SKM-1 (cell line): Measurements from ENCODE around the gene DMRT3.
"Not testable (repeated sequence)": the region's sequence is repeated elsewhere in the genome, so short reads cannot be mapped to it uniquely, and the experiment has no call there.

Experiments
- DNase-seq: peaks from one replicate; lab custom pipeline; 2025; ENCODE audit not compliant: unreplicated experiment; lab: John Stamatoyannopoulos, UW

DMRT3 gene

GRCh38 chr9:998299-999110 is 22.1 kb downstream of the DMRT3 start:
- not testable (repeated sequence) for DNase-seq

DNA sequence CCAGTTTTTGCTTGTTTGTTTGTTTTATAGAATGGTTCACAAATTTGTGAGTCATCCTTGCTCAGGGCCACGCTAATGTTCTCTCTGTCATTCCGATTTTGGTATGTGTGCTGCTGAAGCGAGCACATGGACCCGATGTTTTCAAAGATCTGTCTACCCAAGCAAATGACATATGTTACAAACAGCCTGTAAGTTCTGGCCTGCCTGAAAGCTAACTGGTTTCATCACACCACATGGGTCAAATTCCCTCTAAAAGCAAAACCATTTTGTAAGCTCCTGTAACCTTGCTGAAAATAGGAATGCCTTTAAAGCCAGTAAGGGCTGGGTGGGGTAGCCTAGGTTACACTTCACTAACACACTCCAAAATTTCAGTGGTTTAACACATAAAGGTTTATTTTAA is 25.4 kb downstream of the DMRT3 start:
- no peak for DNase-seq

DNA sequence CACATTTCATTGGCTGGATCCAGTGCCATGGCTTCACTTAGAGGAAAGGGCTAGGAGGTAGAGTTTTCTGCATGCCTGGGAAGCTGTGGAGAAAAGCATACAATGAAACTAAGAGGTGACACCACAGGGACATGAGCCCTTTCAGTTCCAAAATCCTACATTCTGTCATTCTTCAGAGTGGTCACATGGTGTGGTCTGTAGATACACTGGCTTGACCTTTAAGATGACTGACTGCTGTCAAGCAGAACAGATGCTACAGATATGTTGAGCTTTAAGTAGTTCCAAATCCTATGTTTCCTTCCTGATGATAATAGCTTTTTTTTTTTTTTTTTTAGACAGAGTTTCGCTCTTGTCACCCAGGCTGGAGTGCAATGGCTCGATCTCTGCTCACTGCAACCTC is 26.2 kb downstream of the DMRT3 start:
- no peak for DNase-seq

GRCh38 chr9:1005043-1005667 is 28.7 kb downstream of the DMRT3 start:
- DNase-seq: peak; percentile 59

DNA sequence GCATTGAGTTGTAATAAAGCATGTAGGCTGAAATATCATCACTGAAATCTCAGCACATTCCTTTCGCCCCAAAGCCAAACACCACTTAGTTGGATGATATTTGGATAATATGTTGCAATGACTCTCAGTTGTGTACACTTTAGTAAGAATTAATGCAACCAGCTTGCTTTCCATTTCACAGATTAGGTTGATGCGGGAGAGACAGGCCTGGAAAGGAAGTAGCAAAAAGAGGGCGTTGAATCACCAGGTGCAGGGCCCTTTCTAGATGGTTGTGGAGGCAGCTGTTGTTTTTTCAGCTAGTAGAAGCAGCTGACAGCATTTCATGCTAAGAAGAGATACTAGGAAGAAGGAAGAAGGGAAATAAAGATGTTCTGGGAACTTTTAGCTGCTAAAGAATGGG is 30.9 kb downstream of the DMRT3 start:
- no peak for DNase-seq

- DNase-seq: no peak
Observed at GRCh38 chr9:1008216-1008615, 31.8 kb downstream of the DMRT3 start.

DNA sequence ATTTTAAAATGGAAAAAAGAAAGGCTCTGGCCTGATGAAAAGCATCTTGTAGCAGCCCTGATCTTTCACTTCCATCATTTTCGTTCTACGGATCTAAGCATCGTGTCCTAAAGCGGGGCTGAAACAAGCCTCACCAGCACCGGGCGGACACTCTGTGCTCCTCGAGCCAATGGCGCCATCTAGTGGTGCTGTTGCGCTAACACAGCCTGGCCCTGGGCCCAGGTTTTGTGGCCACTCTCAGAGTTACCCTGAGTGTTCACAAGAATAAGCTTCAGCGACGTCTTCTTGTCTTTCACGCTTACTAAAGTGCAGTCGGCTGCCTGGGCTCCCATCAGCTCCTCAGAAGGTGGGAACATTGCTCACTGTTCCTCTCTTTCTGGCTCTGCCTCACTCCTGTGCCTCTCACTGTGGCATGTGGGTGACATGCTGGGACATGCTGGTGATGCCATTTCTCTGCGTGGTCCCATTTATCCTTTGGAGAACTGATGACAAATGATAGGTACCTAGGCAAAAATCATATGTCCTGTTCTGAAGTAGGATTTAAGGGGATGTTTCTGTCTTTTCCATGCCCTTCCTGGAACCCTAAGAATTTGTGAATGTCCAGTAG is 32.7 kb downstream of the DMRT3 start:
- peak; percentile 72 for DNase-seq

- no peak for DNase-seq
Observed at GRCh38 chr9:1013021-1013420, 36.6 kb downstream of the DMRT3 start.

GRCh38 chr9:1014225-1014624 is 37.8 kb downstream of the DMRT3 start:
- DNase-seq: no peak

DNA sequence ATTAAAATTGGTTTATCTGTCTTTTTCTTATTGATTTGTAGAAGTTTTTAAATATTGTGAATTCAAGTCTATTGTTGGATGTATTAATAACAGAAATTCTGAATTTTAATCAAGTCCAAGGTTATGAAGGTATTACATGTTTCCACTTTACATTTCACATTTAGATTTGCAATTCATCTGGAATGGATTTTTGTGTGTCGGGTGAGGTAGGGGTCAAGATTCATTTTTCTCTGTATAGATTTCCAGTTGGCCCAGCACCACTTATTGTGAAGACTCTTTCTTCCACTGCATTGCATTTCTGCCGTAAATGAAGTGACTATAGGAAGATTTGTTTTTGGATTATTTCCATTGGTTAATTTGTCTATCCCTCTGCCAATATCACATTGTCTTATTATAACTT is 38.2 kb downstream of the DMRT3 start:
- no peak for DNase-seq

DNA sequence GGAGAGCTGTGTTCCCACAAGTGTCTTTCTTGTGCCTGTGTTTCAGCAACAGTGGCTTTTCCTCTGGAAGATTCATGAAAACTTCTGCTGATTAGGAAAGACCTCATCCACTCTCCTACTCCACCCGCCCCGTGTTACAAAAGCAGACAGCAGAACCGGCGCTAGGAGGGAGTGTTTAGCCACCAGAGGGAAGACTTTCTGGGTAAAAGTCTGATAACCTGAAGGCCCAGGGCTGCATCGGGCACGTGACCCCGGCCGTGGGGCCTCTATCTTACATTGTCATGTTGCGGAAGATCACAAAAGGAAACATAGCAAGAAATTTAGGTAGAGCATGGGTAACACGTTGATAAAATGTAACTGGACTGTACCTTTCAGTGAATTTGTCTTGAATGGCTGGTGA is 41.7 kb downstream of the DMRT3 start:
- DNase-seq: no peak

- DNase-seq: no peak
Observed at GRCh38 chr9:1024112-1024511, 47.7 kb downstream of the DMRT3 start.

GRCh38 chr9:1025131-1025530 is 48.7 kb downstream of the DMRT3 start:
- DNase-seq: no peak

GRCh38 chr9:1026219-1026618 is 49.8 kb downstream of the DMRT3 start:
- DNase-seq: no peak

- no peak for DNase-seq
Observed at GRCh38 chr9:1028501-1029190, 52.2 kb downstream of the DMRT3 start.

GRCh38 chr9:1031951-1032601 is 55.6 kb downstream of the DMRT3 start:
- no peak for DNase-seq

GRCh38 chr9:1034271-1034670 is 57.8 kb downstream of the DMRT3 start:
- DNase-seq: no peak

GRCh38 chr9:1039589-1039988 is 63.1 kb downstream of the DMRT3 start:
- DNase-seq: no peak
